OCI-LY3 (cell line): Measurements from ENCODE around the gene GABARAPL1.

Experiments used
- H2AFZ ChIP-seq: fragments of 200-600, 300-600 bp; shearing (Covaris generic); 2 replicates; pipeline ENCODE4 v1.6.0; 2014; ENCODE audit warnings: antibody characterized with exemption, low read depth, low read length
- H3K27ac ChIP-seq: fragments of 200-600, 300-600 bp; sonication (generic); 2 replicates; pipeline ENCODE4 v1.5.1; 2014; ENCODE audit warnings: mild to moderate bottlenecking, low read length, moderate library complexity, mixed read lengths
- H3K27me3 ChIP-seq: fragments of 200-600, 300-600 bp; sonication (generic); 2 replicates; pipeline ENCODE4 v1.6.1; 2014; ENCODE audit warnings: low read depth, low read length, mixed read lengths
- H3K36me3 ChIP-seq: fragments of 200-600, 300-600 bp; sonication (generic); replicated peaks from 2 replicates; pipeline ENCODE3; 2014; ENCODE audit warnings: low read depth, low read length, mixed read lengths
- H3K4me1 ChIP-seq: fragments of 300-600, 200-600 bp; sonication (generic); 2 replicates; pipeline ENCODE4 v1.6.1; 2014; ENCODE audit warnings: low read length, mixed read lengths
- H3K4me2 ChIP-seq: fragments of 200-600, 300-600 bp; sonication (generic); 2 replicates; pipeline ENCODE4 v1.6.1; 2014; ENCODE audit warnings: low read length, mixed read lengths
- H3K4me3 ChIP-seq: fragments of 300-600, 200-600 bp; sonication (generic); 2 replicates; pipeline ENCODE4 v1.5.1; 2014; ENCODE audit warnings: antibody characterized with exemption, mild to moderate bottlenecking, low read length, moderate library complexity
- H3K79me2 ChIP-seq: fragments of 300-600, 200-600 bp; shearing (Covaris generic); 2 replicates; pipeline ENCODE4 v1.6.1; 2014; ENCODE audit warnings: mild to moderate bottlenecking, low read length, mixed read lengths
- H3K9ac ChIP-seq: fragments of 300-600, 200-600 bp; shearing (Covaris generic); 2 replicates; pipeline ENCODE4 v1.6.0; 2014; ENCODE audit warnings: mild to moderate bottlenecking, low read length, moderate library complexity
- H3K9me3 ChIP-seq: fragments of 200-600, 300-600 bp; shearing (Covaris generic); 2 replicates; pipeline ENCODE4 v1.6.1; 2014; ENCODE audit warnings: low read length, mixed read lengths; ENCODE audit not compliant: insufficient read depth
- H4K20me1 ChIP-seq: fragments of 200-600, 300-600 bp; sonication (generic); 2 replicates; pipeline ENCODE4 v1.6.1; 2016; ENCODE audit warnings: low read length, mixed read lengths; ENCODE audit not compliant: insufficient read depth
- EZH2phosphoT487 ChIP-seq: fragments of 200-600 bp; shearing (Covaris generic); IDR thresholded peaks from 2 replicates; pipeline ENCODE4 v1.6.1; 2018; ENCODE audit warnings: antibody characterized with exemption, mixed run types, low read depth
- TF ChIP-seq, protein P1 (sequence below): fragments of 200-600, 300-600 bp; sonication (generic); IDR thresholded peaks from 2 replicates; pipeline ENCODE4 v1.5.1; 2014; ENCODE audit warnings: antibody characterized with exemption, low read length, low read depth

Gene GABARAPL1

DNA sequence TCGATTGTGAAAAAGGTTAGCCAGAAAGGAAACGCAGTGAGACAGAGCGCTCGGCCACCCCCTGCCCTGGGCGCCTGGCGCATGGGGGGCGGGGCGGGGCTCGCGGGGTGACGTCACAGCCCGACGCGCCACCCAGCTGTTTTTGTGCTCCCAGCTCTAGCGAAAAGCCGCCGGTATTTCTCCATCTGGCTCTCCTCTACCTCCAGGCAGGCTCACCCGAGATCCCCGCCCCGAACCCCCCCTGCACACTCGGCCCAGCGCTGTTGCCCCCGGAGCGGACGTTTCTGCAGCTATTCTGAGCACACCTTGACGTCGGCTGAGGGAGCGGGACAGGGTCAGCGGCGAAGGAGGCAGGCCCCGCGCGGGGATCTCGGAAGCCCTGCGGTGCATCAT, at the start of gene GABARAPL1:
GABARAPL1 (plus strand) TSS at position 139 of the 393 bp plus-strand sequence; CDS start at position 392, 253 bp downstream.
- Histone ChIP-seq H3K36me3 (no peaks in the 10 kb centered on the region), H3K79me2 (no peaks in the 10 kb centered on the region), H3K9ac (peak within 1 kb of the TSS; percentile 56), H4K20me1 (no peaks in the 10 kb centered on the region), H3K27ac (no peak within 1 kb of the TSS), H3K9me3 (no peaks in the 10 kb centered on the region), H3K4me1 (peaks cover 9% of the 10 kb centered on the region), H3K27me3 (peaks cover 30% of the 10 kb centered on the region), H3K4me3 (peak within 1 kb of the TSS; percentile 86), H2AFZ (peak within 1 kb of the TSS; percentile 80), H3K4me2 (peak within 1 kb of the TSS; percentile 90)
- TF ChIP-seq EZH2phosphoT487 = no peak
- TF ChIP-seq, protein P1, sequence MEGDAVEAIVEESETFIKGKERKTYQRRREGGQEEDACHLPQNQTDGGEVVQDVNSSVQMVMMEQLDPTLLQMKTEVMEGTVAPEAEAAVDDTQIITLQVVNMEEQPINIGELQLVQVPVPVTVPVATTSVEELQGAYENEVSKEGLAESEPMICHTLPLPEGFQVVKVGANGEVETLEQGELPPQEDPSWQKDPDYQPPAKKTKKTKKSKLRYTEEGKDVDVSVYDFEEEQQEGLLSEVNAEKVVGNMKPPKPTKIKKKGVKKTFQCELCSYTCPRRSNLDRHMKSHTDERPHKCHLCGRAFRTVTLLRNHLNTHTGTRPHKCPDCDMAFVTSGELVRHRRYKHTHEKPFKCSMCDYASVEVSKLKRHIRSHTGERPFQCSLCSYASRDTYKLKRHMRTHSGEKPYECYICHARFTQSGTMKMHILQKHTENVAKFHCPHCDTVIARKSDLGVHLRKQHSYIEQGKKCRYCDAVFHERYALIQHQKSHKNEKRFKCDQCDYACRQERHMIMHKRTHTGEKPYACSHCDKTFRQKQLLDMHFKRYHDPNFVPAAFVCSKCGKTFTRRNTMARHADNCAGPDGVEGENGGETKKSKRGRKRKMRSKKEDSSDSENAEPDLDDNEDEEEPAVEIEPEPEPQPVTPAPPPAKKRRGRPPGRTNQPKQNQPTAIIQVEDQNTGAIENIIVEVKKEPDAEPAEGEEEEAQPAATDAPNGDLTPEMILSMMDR = no peak

GRCh38 chr12:10163084-10163483, 49.6 kb upstream of the GABARAPL1 start:
- Histone ChIP-seq H3K4me3 (no peak overlapping the region), H3K27ac (no peak overlapping the region), H3K27me3 (peaks cover 32% of the 10 kb centered on the region), H3K4me1 (peaks cover 21% of the 10 kb centered on the region), H3K79me2 (no peaks in the 10 kb centered on the region), H3K4me2 (no peak overlapping the region), H4K20me1 (no peaks in the 10 kb centered on the region), H3K9ac (no peak overlapping the region), H3K36me3 (no peaks in the 10 kb centered on the region), H3K9me3 (no peaks in the 10 kb centered on the region), H2AFZ (no peak overlapping the region)
- no peak for TF ChIP-seq EZH2phosphoT487
- TF ChIP-seq, protein P1 = no peak

DNA sequence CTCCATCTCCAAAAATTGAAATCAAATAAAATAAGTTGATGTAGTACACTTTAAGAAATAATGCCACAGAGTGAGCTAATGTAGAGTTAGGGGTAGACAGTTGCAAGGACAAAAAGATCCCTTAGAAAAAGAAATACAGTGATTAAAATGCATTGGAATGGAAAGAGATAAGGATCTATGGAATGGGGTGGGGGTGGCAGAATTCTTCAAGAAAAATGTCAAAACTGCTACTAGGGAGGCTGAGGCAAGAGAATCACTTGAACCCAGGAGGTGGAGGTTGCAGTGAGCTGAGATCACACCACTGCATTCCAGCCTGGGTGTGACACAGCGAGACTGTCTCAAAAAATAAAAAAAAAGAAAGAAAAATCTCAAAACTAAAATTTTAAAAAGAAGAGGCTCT, 47.3 kb upstream of the GABARAPL1 start:
- H3K27ac ChIP-seq = no peak overlapping the region
- TF ChIP-seq EZH2phosphoT487 = no peak
- TF ChIP-seq, protein P1 = no peak
- H4K20me1 ChIP-seq = no peaks in the 10 kb centered on the region
- no peaks in the 10 kb centered on the region for H3K79me2 ChIP-seq
- H3K4me2 ChIP-seq = no peak overlapping the region
- H3K36me3 ChIP-seq = no peaks in the 10 kb centered on the region
- H3K4me3 ChIP-seq = no peak overlapping the region
- H3K27me3 ChIP-seq = peaks cover 20% of the 10 kb centered on the region
- no peak overlapping the region for H3K9ac ChIP-seq
- no peak overlapping the region for H2AFZ ChIP-seq
- no peaks in the 10 kb centered on the region for H3K9me3 ChIP-seq
- H3K4me1 ChIP-seq = peaks cover 16% of the 10 kb centered on the region

GRCh38 chr12:10167599-10167998, 45.1 kb upstream of the GABARAPL1 start:
- no peaks in the 10 kb centered on the region for H3K79me2 ChIP-seq
- H4K20me1 ChIP-seq = no peaks in the 10 kb centered on the region
- H3K27ac ChIP-seq = no peak overlapping the region
- H3K27me3 ChIP-seq = peaks cover 37% of the 10 kb centered on the region
- TF ChIP-seq, protein P1 = no peak
- H3K36me3 ChIP-seq = no peaks in the 10 kb centered on the region
- H3K4me3 ChIP-seq = no peak overlapping the region
- H3K4me1 ChIP-seq = peaks cover 5% of the 10 kb centered on the region
- H3K9ac ChIP-seq = no peak overlapping the region
- H3K9me3 ChIP-seq = no peaks in the 10 kb centered on the region
- no peak overlapping the region for H2AFZ ChIP-seq
- no peak overlapping the region for H3K4me2 ChIP-seq
